Spinal cord (tissue), 10 donors: ENCODE results near the gene ECM1. TPM values are rescaled to one million over a fixed set of nuclear protein-coding genes. Genes with fewer than 3 reads are reported as not detected.
A peak's percentile ranks its signal among the peaks of the same experiment; 100 is the strongest.

ENCODE experiments used
- DNase-seq, 6 donors: peaks; one replicate each; pipeline versions ENCODE4 v3.0.0 to v3.0.0-alpha.2; 2013 to 2015; ENCODE audit warnings: low spot score in 6 of 6, low read depth in 4 of 6
- H3K27ac ChIP-seq: one replicate; pipeline ENCODE4 v1.5.1; 2013; ENCODE audit warnings: low read depth, low read length, control low read depth
- H3K27me3 ChIP-seq: one replicate; pipeline ENCODE4 v1.6.1; 2013; ENCODE audit warnings: low read length; ENCODE audit not compliant: control insufficient read depth, insufficient read depth
- H3K36me3 ChIP-seq: one replicate; pipeline ENCODE4 v1.6.1; 2013; ENCODE audit warnings: low read length; ENCODE audit not compliant: control insufficient read depth, insufficient read depth
- H3K4me1 ChIP-seq: one replicate; pipeline ENCODE4 v1.6.1; 2013; ENCODE audit warnings: low read length; ENCODE audit not compliant: control insufficient read depth, insufficient read depth
- H3K4me3 ChIP-seq: one replicate; pipeline ENCODE4 v1.5.1; 2013; ENCODE audit warnings: low read depth, low read length, control low read depth
- H3K9me3 ChIP-seq: one replicate; pipeline ENCODE4 v1.6.1; 2013; ENCODE audit warnings: low read length; ENCODE audit not compliant: control insufficient read depth, insufficient read depth
- WGBS: methylation state at CpG from one replicate; pipeline ENCODE4 v1.1.5; 2013; ENCODE audit warnings: missing lambda C conversion rate; ENCODE audit not compliant: insufficient coverage; 5-methylcytosine and 5-hydroxymethylcytosine counted together
- polyA plus RNA-seq, 2 donors: library from polyadenylated mRNA; unstranded; fragments of 120-200 nt; gene quantifications; one replicate each; pipeline ENCODE4 v1.2.1, GENCODE V29; 2013; ENCODE audit not compliant: insufficient read length in 2 of 2
- total RNA-seq, 2 donors: library from RNA; depleted of rRNA in 1 of 2; stranded (reverse); fragments of 120-200 nt in 1 of 2; fragments of >200 nt in 1 of 2; gene quantifications; one replicate each; pipeline versions ENCODE4 v1.2.3 to v1.2.4, GENCODE V29; 2013 to 2014
- donor health status: healthy.

ECM1 gene
- total and polyA plus RNA-seq, 4 donors = 2.1 to 20.4 (median 12.7) TPM

DNA sequence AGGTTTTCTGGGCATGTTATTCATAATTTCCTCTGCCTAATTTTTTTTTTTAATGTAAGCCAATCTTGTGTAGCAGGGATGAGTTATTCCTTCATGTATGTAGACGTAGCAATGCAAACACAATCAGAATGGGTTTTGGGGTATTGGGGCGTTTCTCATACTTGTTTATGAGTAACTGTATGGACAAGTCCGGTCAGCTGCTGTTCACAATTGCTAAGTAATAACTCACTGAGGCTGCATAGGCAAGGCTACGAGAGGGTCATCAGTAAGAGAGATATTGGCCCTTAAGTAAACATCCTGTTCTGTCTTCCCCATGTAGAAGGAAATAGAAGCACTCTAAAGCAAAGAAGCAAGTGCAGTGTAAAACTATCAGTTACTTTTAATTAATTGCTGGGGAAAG lies 30.2 kb upstream of the ECM1 start:
- Histone ChIP-seq H3K36me3 (peaks cover 4% of the 10 kb centered on the region), H3K9me3 (no peaks in the 10 kb centered on the region), H3K4me1 (peaks cover 5% of the 10 kb centered on the region), H3K4me3 (no peak overlapping the region), H3K27ac (no peak overlapping the region), H3K27me3 (no peaks in the 10 kb centered on the region)
- no peak for DNase-seq
- WGBS = 75% methylated on average over 4 of the region's 4 CpGs

DNA sequence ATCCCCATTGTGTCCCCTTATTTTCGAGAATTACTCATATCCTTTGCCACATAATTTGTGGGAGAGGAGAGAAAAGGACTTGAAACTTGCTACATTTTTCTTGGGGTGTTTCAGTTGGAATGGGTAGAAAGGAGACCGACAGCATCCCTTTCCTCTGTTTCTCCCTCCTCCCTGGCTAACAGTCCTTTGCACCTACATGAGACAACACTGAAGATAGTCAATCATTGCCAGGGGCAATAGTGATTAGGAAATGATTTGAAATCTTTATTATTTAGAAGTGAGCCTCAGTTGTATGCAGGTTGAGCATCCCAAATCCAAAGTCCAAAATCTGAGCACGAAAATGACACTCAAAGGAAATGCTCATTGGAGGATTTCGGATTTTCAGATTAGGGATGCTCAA lies 28.5 kb upstream of the ECM1 start:
- Histone ChIP-seq H3K4me3 (no peak overlapping the region), H3K4me1 (no peaks in the 10 kb centered on the region), H3K27me3 (no peaks in the 10 kb centered on the region), H3K9me3 (no peaks in the 10 kb centered on the region), H3K27ac (no peak overlapping the region), H3K36me3 (no peaks in the 10 kb centered on the region)
- no CpG with 5 or more reads among the region's 4 CpGs for WGBS
- DNase-seq = no peak

GRCh38 chr1:150479927-150480352 lies 28.0 kb upstream of the ECM1 start:
- H3K27me3 ChIP-seq = no peaks in the 10 kb centered on the region

DNA sequence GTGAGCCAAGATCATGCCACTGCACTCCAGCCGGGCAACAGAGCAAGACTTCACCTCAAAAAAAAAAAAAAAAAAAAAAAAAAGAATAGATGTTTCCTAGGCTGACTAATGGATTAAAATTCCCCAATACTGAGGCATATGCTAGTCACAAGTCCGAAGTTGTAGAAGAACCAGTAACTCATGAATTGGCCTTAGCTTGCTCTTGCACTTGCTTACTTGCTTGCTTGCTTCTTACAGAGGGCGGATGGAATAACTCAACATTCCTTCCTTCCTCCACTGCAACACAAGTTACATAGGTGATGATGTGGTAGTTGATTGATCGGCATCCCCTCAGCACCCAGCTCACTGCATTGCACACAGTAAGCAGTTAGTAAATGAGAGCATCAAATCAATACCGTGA lies 23.5 kb upstream of the ECM1 start:
- no peak overlapping the region for H3K4me3 ChIP-seq
- H3K4me1 ChIP-seq = peaks cover 8% of the 10 kb centered on the region
- 100% methylated on average over 2 of the region's 5 CpGs for WGBS
- no peak overlapping the region for H3K27ac ChIP-seq
- no peaks in the 10 kb centered on the region for H3K27me3 ChIP-seq
- no peak for DNase-seq
- no peaks in the 10 kb centered on the region for H3K9me3 ChIP-seq
- peaks cover under 1% of the 10 kb centered on the region for H3K36me3 ChIP-seq

More at GRCh38 chr1:150479927-150480352, 28.0 kb upstream of the ECM1 start:
- Histone ChIP-seq H3K9me3 (no peaks in the 10 kb centered on the region), H3K36me3 (no peaks in the 10 kb centered on the region), H3K4me3 (no peak overlapping the region), H3K4me1 (no peaks in the 10 kb centered on the region), H3K27ac (no peak overlapping the region)
- DNase-seq = no peak
- no CpG with 5 or more reads among the region's 2 CpGs for WGBS

- H3K36me3 ChIP-seq = peaks cover 3% of the 10 kb centered on the region
- 50% methylated on average over 2 of the region's 2 CpGs for WGBS
Measured at GRCh38 chr1:150484861-150485260, 23.0 kb upstream of the ECM1 start.

DNA sequence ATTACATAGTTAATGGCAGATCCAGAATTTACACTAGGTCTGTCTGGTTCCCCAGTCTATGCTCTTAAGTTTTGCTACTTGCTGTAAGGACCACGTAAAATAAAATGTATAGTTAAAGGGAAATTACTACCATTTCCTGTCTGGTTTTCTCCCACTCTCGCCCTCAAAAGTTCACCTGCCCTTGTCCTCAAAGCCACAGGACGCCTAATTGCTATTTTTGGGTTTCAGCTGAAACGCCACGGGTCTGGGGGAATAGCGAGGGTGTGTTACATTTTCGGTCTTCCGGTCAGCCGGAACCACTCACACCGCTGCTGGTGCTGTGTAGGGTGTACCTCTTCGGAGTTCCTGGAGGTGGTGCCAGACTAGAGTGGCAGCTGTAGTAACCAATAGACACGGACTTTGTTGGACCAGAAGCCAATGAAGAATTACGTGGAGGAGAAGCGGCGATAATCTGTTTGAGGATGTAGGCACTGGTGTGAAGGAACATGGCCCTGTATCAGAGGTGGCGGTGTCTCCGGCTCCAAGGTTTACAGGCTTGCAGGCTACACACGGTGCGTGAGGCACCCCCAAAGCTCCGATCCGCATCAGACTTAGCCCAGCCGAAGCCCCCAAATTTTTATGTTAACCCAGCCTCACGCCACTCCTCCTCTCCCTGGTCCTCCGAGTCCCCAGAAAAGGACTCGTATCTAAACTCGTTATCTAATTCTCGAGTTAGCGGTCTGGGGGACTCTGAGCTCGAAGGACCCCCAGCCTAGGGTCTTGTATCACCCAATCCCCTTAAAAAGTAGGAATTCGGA lies 20.7 kb upstream of the ECM1 start, which contains the start of gene TARS2:
TSS of gene TARS2 (plus strand) at position 454 of the 797 bp plus-strand sequence. CDS start at position 486, 32 bp downstream.
- 0% methylated on average over 23 of the region's 30 CpGs for WGBS
- Histone ChIP-seq H3K36me3 (peaks cover 19% of the 10 kb centered on the region), H3K4me1 (peaks cover 8% of the 10 kb centered on the region), H3K4me3 (peak within 1 kb of the TSS; percentile 72), H3K27me3 (no peaks in the 10 kb centered on the region), H3K9me3 (no peaks in the 10 kb centered on the region), H3K27ac (peak within 1 kb of the TSS; percentile 78)
- DNase-seq = peak; percentile 94 to 99 (median 98)

More at GRCh38 chr1:150484861-150485260, 23.0 kb upstream of the ECM1 start:
- no peak for DNase-seq
- no peak overlapping the region for H3K4me3 ChIP-seq
- no peak overlapping the region for H3K27ac ChIP-seq
- no peaks in the 10 kb centered on the region for H3K9me3 ChIP-seq
- H3K4me1 ChIP-seq = peaks cover 8% of the 10 kb centered on the region
- H3K27me3 ChIP-seq = no peaks in the 10 kb centered on the region

- DNase-seq = no peak
- no CpG with 5 or more reads among the region's 7 CpGs for WGBS
Measured at GRCh38 chr1:150487763-150488115, 20.2 kb upstream of the ECM1 start.

DNA sequence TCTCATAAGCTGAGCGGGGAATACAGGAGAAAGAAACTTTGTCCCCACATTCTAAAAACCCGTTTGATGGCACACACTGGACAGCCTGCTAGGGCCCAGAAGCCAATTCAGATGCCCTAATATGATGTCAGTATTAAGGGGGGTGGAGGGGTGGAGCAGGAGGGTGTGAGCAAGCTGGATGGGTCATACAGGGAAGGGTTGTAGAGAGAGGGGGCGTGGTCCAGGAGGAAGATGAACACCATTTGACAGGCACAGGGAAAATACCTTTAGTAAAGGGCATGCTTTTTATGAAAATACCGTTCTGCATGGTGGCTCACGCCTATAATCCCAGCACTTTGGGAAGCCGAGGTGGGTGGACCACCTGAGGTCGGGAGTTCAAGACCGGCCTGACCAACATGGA lies 14.7 kb upstream of the ECM1 start:
- Histone ChIP-seq H3K4me3 (no peak overlapping the region), H3K9me3 (no peaks in the 10 kb centered on the region), H3K27ac (no peak overlapping the region), H3K4me1 (peaks cover under 1% of the 10 kb centered on the region), H3K27me3 (no peaks in the 10 kb centered on the region), H3K36me3 (peaks cover 76% of the 10 kb centered on the region)
- WGBS = 100% methylated on average over 4 of the region's 8 CpGs
- DNase-seq = no peak

More at GRCh38 chr1:150487763-150488115, 20.2 kb upstream of the ECM1 start:
- Histone ChIP-seq H3K4me1 (peaks cover 8% of the 10 kb centered on the region), H3K4me3 (peak overlapping the region; percentile 72), H3K27me3 (no peaks in the 10 kb centered on the region), H3K27ac (no peak overlapping the region), H3K36me3 (peaks cover 25% of the 10 kb centered on the region), H3K9me3 (no peaks in the 10 kb centered on the region)

- no peak for DNase-seq
- Histone ChIP-seq H3K27ac (no peak overlapping the region), H3K27me3 (no peaks in the 10 kb centered on the region), H3K4me3 (no peak overlapping the region), H3K4me1 (no peaks in the 10 kb centered on the region), H3K9me3 (no peaks in the 10 kb centered on the region), H3K36me3 (peaks cover 86% of the 10 kb centered on the region)
- WGBS = over 99% methylated on average over 9 of the region's 10 CpGs
Measured at GRCh38 chr1:150498342-150498741, 9.6 kb upstream of the ECM1 start.

- Histone ChIP-seq H3K27ac (peak overlapping the region; percentile 6), H3K27me3 (no peaks in the 10 kb centered on the region), H3K4me1 (peaks cover 9% of the 10 kb centered on the region), H3K4me3 (no peak overlapping the region), H3K9me3 (no peaks in the 10 kb centered on the region), H3K36me3 (peaks cover 75% of the 10 kb centered on the region)
- DNase-seq = no peak
- WGBS = 93% methylated on average over 5 of the region's 6 CpGs
Measured at GRCh38 chr1:150505431-150505830, 2.5 kb upstream of the ECM1 start.
